Small intestine (tissue), 7 donors: ENCODE data around the gene GPR84. TPM values are rescaled to one million over a fixed set of nuclear protein-coding genes. Genes with fewer than 3 reads are reported as not detected.
A peak's percentile ranks its signal among the peaks of the same experiment; 100 is the strongest.
"Not testable (repeated sequence)": the region's sequence is repeated elsewhere in the genome, so short reads cannot be mapped to it uniquely, and the experiment has no call there.

Experiments used
- DNase-seq, 2 donors: peaks; one replicate each; pipeline versions ENCODE4 v3.0.0 to v3.0.0-alpha.2; 2013
- FAIRE-seq: peaks from 2 replicates; lab custom pipeline; 2012; peaks lifted over from hg19 to GRCh38; lab: Jason Lieb, UNC
- H3K27ac ChIP-seq, 3 donors: one replicate each; pipeline ENCODE4 v1.5.1; 2013; ENCODE audit warnings: low read length in 2 of 3, mild to moderate bottlenecking in 2 of 3, control low read depth in 1 of 3, inconsistent platforms in 1 of 3, low read depth in 1 of 3, moderate library complexity in 1 of 3
- H3K27me3 ChIP-seq, 3 donors: one replicate each; pipeline ENCODE4 v1.6.1; 2013; ENCODE audit warnings: low read length in 3 of 3, inconsistent platforms in 1 of 3; ENCODE audit not compliant: control insufficient read depth in 3 of 3, insufficient read depth in 3 of 3
- H3K36me3 ChIP-seq, 3 donors: one replicate each; pipeline ENCODE4 v1.6.1; 2013; ENCODE audit warnings: low read length in 3 of 3, inconsistent platforms in 1 of 3, low read depth in 1 of 3, mild to moderate bottlenecking in 1 of 3, moderate library complexity in 1 of 3; ENCODE audit not compliant: control insufficient read depth in 3 of 3, insufficient read depth in 2 of 3
- H3K4me1 ChIP-seq, 3 donors: one replicate each; pipeline ENCODE4 v1.6.1; 2013; ENCODE audit warnings: low read length in 2 of 3, inconsistent platforms in 1 of 3, low read depth in 1 of 3, mild to moderate bottlenecking in 1 of 3, moderate library complexity in 1 of 3; ENCODE audit not compliant: control insufficient read depth in 3 of 3, insufficient read depth in 2 of 3
- H3K4me3 ChIP-seq, 3 donors: one replicate each; pipeline ENCODE4 v1.5.1; 2013; ENCODE audit warnings: low read length in 3 of 3, control low read depth in 1 of 3, inconsistent platforms in 1 of 3, low read depth in 1 of 3, mild to moderate bottlenecking in 1 of 3, moderate library complexity in 1 of 3
- H3K9me3 ChIP-seq, 2 donors: one replicate each; pipeline ENCODE4 v1.6.1; 2013; ENCODE audit warnings: low read depth in 1 of 2, low read length in 1 of 2; ENCODE audit not compliant: control insufficient read depth in 2 of 2, insufficient read depth in 1 of 2
- WGBS, 3 donors: extraction: QIAGEN DNeasy Blood & Tissue Kit; methylation state at CpG; one replicate each; pipeline ENCODE4 v1.1.7; 2013; 5-methylcytosine and 5-hydroxymethylcytosine counted together
- polyA plus RNA-seq, 4 donors: library from polyadenylated mRNA; stranded (reverse) in 3 of 4; unstranded in 1 of 4; fragments of 200-250 nt in 3 of 4; fragments of 120-200 nt in 1 of 4; gene quantifications; one replicate each; pipeline versions ENCODE4 v1.2.1 to v1.2.3, GENCODE V29; 2013
- donor health status: healthy with polysubstance abuse.
- donor health status: control.
- donor health status: control.
- donor health status: Bipolar disorder and iron deficiency.
- donor health status: healthy.

Gene GPR84
- polyA plus RNA-seq, 4 donors = 0.24 to 0.33 TPM; not detected in 2

- DNase-seq = peak in 1 of 2 donors; percentile 27
Measured at GRCh38 chr12:54358191-54358944, 5.9 kb downstream of the GPR84 start.

GRCh38 chr12:54357506-54358190 lies 6.6 kb downstream of the GPR84 start:
- Histone ChIP-seq H3K36me3 (peaks cover 0 to 4% (median 0%) of the 10 kb centered on the region in 3 donors), H3K4me3 (no peak overlapping the region), H3K9me3 (no peaks in the 10 kb centered on the region), H3K4me1 (peaks cover 0 to 33% (median 2%) of the 10 kb centered on the region in 3 donors), H3K27me3 (peaks cover 0 to 4% (median 0%) of the 10 kb centered on the region in 3 donors), H3K27ac (peak overlapping the region in 1 of 3 donors; percentile 71)
- DNase-seq (no peak), FAIRE-seq (no peak)
- 68 to 71% (median 68%) methylated on average over 2 of the region's 2 CpGs for WGBS, 3 donors

More at GRCh38 chr12:54358191-54358944, 5.9 kb downstream of the GPR84 start:
- WGBS, 3 donors = 8 to 12% (median 9%) methylated on average over 15 of the region's 15 CpGs
- peaks cover 0 to 3% (median 0%) of the 10 kb centered on the region in 3 donors for H3K36me3 ChIP-seq
- H3K27me3 ChIP-seq = peaks cover 0 to 4% (median 0%) of the 10 kb centered on the region in 3 donors
- H3K27ac ChIP-seq = peak overlapping the region in 2 of 3 donors; percentile 71 to 74
- no peak for FAIRE-seq
- no peaks in the 10 kb centered on the region for H3K9me3 ChIP-seq
- peaks cover 0 to 26% (median 2%) of the 10 kb centered on the region in 3 donors for H3K4me1 ChIP-seq
- peak overlapping the region; percentile 32 to 66 (median 64) for H3K4me3 ChIP-seq

DNA sequence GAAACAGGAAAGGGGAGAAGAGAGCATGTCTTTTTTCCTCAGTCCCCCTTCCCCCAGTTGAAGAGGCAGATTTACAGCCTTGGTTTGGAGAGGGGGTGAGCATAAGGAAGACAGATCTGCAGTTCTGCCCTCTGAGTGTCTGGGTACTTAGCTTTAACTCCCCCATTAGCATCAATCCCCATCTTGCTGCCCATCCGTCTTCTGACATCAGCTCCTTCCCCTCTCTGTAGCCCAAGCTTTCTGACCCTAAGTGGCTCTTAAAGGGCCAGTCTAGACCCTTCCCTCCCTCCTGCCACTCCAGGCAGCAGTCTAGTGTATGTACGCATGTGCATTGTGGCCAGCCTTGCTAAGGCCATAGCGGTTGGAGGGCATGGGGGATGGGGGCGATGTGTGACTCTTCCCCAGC lies 7.3 kb downstream of the GPR84 start:
- DNase-seq = no peak
- no peaks in the 10 kb centered on the region for H3K9me3 ChIP-seq
- peaks cover 0 to 7% (median 0%) of the 10 kb centered on the region in 3 donors for H3K36me3 ChIP-seq
- 86 to 95% (median 92%) methylated on average over 4 of the region's 4 CpGs for WGBS, 3 donors
- H3K27me3 ChIP-seq = no peaks in the 10 kb centered on the region
- FAIRE-seq = no peak
- peak overlapping the region in 1 of 3 donors; percentile 25 for H3K27ac ChIP-seq
- H3K4me3 ChIP-seq = no peak overlapping the region
- H3K4me1 ChIP-seq = peaks cover 0 to 40% (median 2%) of the 10 kb centered on the region in 3 donors

GRCh38 chr12:54356228-54356627 lies 8.1 kb downstream of the GPR84 start:
- 78 to 91% (median 84%) methylated on average over 3 of the region's 3 CpGs for WGBS, 3 donors

DNA sequence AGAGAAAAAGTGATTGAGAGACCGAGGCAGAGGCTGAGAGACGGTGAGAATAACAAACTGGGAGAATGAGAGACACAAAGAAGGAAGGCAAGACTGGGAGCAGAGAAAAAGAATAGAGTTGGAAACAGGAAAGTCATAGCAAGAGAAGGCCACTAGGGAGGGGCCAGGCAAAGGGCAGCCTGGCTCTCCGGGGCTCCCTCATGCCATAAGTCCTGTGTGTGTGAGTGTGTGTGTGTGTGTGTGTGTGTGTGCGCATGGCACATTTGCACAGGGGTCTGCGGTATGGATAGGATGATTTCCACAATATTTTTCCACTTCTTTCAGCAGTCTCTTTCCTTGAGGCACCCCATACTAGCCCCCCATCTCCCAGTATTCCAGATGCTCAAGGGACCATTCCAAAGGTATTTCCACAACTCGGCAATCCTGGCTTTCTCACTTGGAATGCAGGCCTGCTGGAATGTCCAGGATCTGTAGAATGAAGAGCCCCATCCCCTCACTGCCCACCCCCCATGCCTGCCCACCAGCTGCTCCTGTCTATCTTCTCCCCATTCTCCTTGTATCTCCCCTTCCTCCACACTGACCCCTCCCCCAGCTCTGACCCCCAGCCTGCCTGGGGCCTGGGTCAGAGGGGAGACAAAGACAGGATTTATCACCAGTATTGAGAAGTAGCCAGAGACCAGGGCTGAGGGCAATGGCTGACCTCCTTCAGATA lies 9.0 kb downstream of the GPR84 start:
- no peaks in the 10 kb centered on the region for H3K9me3 ChIP-seq
- 72 to 82% (median 79%) methylated on average over 6 of the region's 6 CpGs for WGBS, 3 donors
- H3K36me3 ChIP-seq = peaks cover 2 to 17% (median 6%) of the 10 kb centered on the region in 3 donors
- FAIRE-seq = no peak
- no peaks in the 10 kb centered on the region for H3K27me3 ChIP-seq
- no peak overlapping the region for H3K4me3 ChIP-seq
- peaks cover 0 to 47% (median 2%) of the 10 kb centered on the region in 3 donors for H3K4me1 ChIP-seq
- DNase-seq = no peak
- H3K27ac ChIP-seq = no peak overlapping the region

More at GRCh38 chr12:54356228-54356627, 8.1 kb downstream of the GPR84 start:
- no peak overlapping the region for H3K27ac ChIP-seq
- peaks cover 0 to 47% (median 2%) of the 10 kb centered on the region in 3 donors for H3K4me1 ChIP-seq
- DNase-seq (no peak), FAIRE-seq (no peak)
- no peaks in the 10 kb centered on the region for H3K27me3 ChIP-seq
- H3K9me3 ChIP-seq = no peaks in the 10 kb centered on the region
- H3K4me3 ChIP-seq = no peak overlapping the region
- H3K36me3 ChIP-seq = peaks cover 0 to 12% (median 0%) of the 10 kb centered on the region in 3 donors

GRCh38 chr12:54354271-54354670 lies 10.0 kb downstream of the GPR84 start:
- H3K36me3 ChIP-seq = peaks cover 6 to 25% (median 7%) of the 10 kb centered on the region in 3 donors
- not testable (repeated sequence) for H3K27me3 ChIP-seq, H3K27ac ChIP-seq, FAIRE-seq, H3K9me3 ChIP-seq, DNase-seq, H3K4me3 ChIP-seq
- H3K4me1 ChIP-seq = peaks cover 0 to 41% (median 2%) of the 10 kb centered on the region in 3 donors
- 77 to 93% (median 78%) methylated on average over 7 of the region's 7 CpGs for WGBS, 3 donors

GRCh38 chr12:54352891-54353874 lies 11.1 kb downstream of the GPR84 start:
- Histone ChIP-seq H3K27ac (peak overlapping the region in 2 of 3 donors; percentile 14 to 78), H3K4me3 (no peak overlapping the region), H3K36me3 (peaks cover 9 to 30% (median 10%) of the 10 kb centered on the region in 3 donors), H3K4me1 (peaks cover 0 to 40% (median 1%) of the 10 kb centered on the region in 3 donors), H3K27me3 (no peaks in the 10 kb centered on the region), H3K9me3 (no peaks in the 10 kb centered on the region)
- 22 to 39% (median 38%) methylated on average over 1 of the region's 1 CpG for WGBS, 3 donors
- peak in 1 of 2 donors; percentile 46 for DNase-seq
- FAIRE-seq = no peak
